Measurements from ENCODE around the gene SSR1.

DNA sequence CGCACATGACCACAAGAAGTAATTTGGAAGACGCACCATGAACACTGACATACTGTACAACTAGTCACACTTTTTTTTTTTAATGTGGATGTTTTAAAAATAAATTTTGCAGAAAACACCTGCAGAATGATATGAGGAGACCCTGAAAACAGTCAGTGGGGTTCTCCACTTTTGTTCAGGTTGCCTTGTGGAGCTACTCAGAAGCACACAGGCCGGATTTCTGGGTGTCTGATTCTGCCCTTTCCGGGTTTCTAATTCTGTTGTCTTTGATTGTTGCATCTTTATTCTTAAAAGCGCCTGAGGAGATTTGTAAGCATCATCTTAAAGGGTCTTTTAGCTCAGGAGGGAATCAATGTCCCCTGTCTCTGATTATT lies 74.5 kb downstream of the SSR1 start:
- TF ChIP-seq, protein P1, sequence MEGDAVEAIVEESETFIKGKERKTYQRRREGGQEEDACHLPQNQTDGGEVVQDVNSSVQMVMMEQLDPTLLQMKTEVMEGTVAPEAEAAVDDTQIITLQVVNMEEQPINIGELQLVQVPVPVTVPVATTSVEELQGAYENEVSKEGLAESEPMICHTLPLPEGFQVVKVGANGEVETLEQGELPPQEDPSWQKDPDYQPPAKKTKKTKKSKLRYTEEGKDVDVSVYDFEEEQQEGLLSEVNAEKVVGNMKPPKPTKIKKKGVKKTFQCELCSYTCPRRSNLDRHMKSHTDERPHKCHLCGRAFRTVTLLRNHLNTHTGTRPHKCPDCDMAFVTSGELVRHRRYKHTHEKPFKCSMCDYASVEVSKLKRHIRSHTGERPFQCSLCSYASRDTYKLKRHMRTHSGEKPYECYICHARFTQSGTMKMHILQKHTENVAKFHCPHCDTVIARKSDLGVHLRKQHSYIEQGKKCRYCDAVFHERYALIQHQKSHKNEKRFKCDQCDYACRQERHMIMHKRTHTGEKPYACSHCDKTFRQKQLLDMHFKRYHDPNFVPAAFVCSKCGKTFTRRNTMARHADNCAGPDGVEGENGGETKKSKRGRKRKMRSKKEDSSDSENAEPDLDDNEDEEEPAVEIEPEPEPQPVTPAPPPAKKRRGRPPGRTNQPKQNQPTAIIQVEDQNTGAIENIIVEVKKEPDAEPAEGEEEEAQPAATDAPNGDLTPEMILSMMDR (IDR thresholded peaks at IDR 0.05): no peak
- TF ChIP-seq POLR2A (IDR thresholded peaks at IDR 0.05): no peak

All from right lobe of liver (tissue), 4 donors.